ENCODE results near the gene OR2AE1. TPM values are rescaled to one million over a fixed set of nuclear protein-coding genes. Genes with fewer than 3 reads are reported as not detected.
"Not testable (repeated sequence)": the region's sequence is repeated elsewhere in the genome, so short reads cannot be mapped to it uniquely, and the experiment has no call there.

Gene OR2AE1
- total RNA-seq, 5 donors from 2014 or later (not counting 1 experiment from before 2014, with no cell fraction given), result 0.35 to 1.3 (median 1.0) TPM; not detected in 1

- H3K4me1 ChIP-seq (ENCODE audit: control insufficient read depth in 1 of 2, extremely low read depth in 1 of 2, insufficient read depth in 2 of 2, low read length in 2 of 2), result peaks cover 0 to 8% of the 10 kb centered on the region in 2 experiments
- no peak overlapping the region for H3K27ac ChIP-seq (ENCODE audit: low read length)
- POLR2A ChIA-PET, result no interaction called here
- no peaks in the 10 kb centered on the region for H3K27me3 Mint-ChIP-seq
- H3K27me3 ChIP-seq (replicated peaks in 1 of 2; ENCODE audit: control insufficient read depth in 2 of 2, extremely low read depth in 1 of 2, insufficient read depth in 2 of 2, low read length in 1 of 2), result no peaks in the 10 kb centered on the region
- no peak overlapping the region for H3K4me3 Mint-ChIP-seq
- ATAC-seq (replicated peaks in 1 of 4) (no peak), DNase-seq (no peak)
- H3K36me3 ChIP-seq (ENCODE audit: control insufficient read depth in 2 of 2, extremely low read depth in 1 of 2, insufficient read depth in 1 of 2, low read length in 1 of 2), result peaks cover 0 to 18% of the 10 kb centered on the region in 2 donors
- peaks cover 47% of the 10 kb centered on the region for H3K36me3 Mint-ChIP-seq
- CTCF ChIA-PET, result no interaction called here
- no peaks in the 10 kb centered on the region for H3K9me3 ChIP-seq
- peaks cover 0 to 6% (median 6%) of the 10 kb centered on the region in 3 donors for H3K4me1 Mint-ChIP-seq
- H3K9me3 Mint-ChIP-seq, result peaks cover 0 to 7% (median 6%) of the 10 kb centered on the region in 3 donors
- no peak overlapping the region for H3K4me3 ChIP-seq (ENCODE audit: control insufficient read depth in 1 of 2, extremely low read depth in 1 of 2, low read length in 1 of 2)
- peak overlapping the region in 1 of 2 donors; percentile 16 for H3K27ac Mint-ChIP-seq
Measured at GRCh38 chr7:99894738-99895137, 17.9 kb upstream of the OR2AE1 start.

DNA sequence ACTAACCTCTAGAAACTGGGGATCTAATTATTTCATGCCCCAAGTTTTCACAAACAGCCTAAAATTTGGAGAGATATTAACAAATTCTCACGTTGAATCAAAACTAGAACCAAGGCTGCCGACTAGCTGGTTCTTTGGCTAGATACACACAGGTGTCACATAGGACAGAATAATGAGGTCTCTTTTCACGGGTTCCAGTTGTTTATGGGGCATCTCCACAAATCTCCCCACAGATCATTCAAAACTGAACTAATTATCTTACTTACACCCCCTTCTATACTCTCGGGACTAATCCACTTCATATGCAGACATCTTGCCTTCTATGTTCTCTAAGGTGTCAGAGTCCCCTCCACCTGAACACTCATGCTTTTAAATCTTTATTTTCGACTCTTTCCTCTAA lies 16.4 kb upstream of the OR2AE1 start:
- Mint-ChIP-seq H3K9me3 (peaks cover 0 to 7% (median 6%) of the 10 kb centered on the region in 3 donors), H3K27ac (peak overlapping the region in 1 of 2 donors; percentile 24), H3K4me3 (no peak overlapping the region), H3K4me1 (peaks cover 0 to 6% (median 6%) of the 10 kb centered on the region in 3 donors), H3K36me3 (peaks cover 44% of the 10 kb centered on the region), H3K27me3 (no peaks in the 10 kb centered on the region)
- Histone ChIP-seq H3K27ac (ENCODE audit: low read length) (no peak overlapping the region), H3K4me1 (ENCODE audit: control insufficient read depth in 1 of 2, extremely low read depth in 1 of 2, insufficient read depth in 2 of 2, low read length in 2 of 2) (peaks cover 0 to 7% of the 10 kb centered on the region in 2 experiments), H3K9me3 (no peaks in the 10 kb centered on the region), H3K4me3 (ENCODE audit: control insufficient read depth in 1 of 2, extremely low read depth in 1 of 2, low read length in 1 of 2) (no peak overlapping the region), H3K36me3 (ENCODE audit: control insufficient read depth in 2 of 2, extremely low read depth in 1 of 2, insufficient read depth in 1 of 2, low read length in 1 of 2) (peaks cover 3 to 16% of the 10 kb centered on the region in 2 donors), H3K27me3 (replicated peaks in 1 of 2; ENCODE audit: control insufficient read depth in 2 of 2, extremely low read depth in 1 of 2, insufficient read depth in 2 of 2, low read length in 1 of 2) (no peaks in the 10 kb centered on the region)
- POLR2A ChIA-PET, result no interaction called here
- WGBS (ENCODE audit: insufficient coverage), result 62% methylated on average over 5 of the region's 5 CpGs
- DNase-seq (no peak), ATAC-seq (replicated peaks in 1 of 4) (no peak)
- CTCF ChIA-PET, result interaction anchor here in 1 of 2 donors (0.7 kb wide), 1 partner anchor 868 kb away, joined by 4 read pairs; no protein-coding TSS in a partner anchor

DNA sequence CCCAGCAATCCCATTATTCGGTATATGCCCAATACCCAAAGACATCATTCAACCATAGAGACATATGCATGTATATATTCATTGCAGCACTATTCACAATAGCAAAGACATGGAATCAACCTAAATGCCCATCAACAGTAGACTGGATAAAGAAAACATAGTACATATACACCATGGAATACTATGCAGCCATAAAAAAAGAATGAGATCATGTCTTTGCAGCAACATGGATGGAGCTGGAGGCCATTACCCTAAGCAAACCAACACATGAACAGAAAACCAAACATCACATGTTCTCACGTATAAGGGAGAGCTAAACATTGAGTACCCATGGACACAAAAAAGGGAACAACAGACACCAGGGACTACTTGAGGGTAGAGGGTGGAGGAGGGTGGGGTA lies 13.5 kb upstream of the OR2AE1 start:
- H3K4me1 Mint-ChIP-seq; DNase-seq; H3K27me3 ChIP-seq (replicated peaks in 1 of 2; ENCODE audit: control insufficient read depth in 2 of 2, extremely low read depth in 1 of 2, insufficient read depth in 2 of 2, low read length in 1 of 2); H3K9me3 ChIP-seq; H3K4me3 Mint-ChIP-seq; CTCF ChIA-PET; H3K27ac Mint-ChIP-seq; H3K9me3 Mint-ChIP-seq; H3K4me1 ChIP-seq (ENCODE audit: control insufficient read depth in 1 of 2, extremely low read depth in 1 of 2, insufficient read depth in 2 of 2, low read length in 2 of 2); H3K27ac ChIP-seq (ENCODE audit: low read length); H3K4me3 ChIP-seq (ENCODE audit: control insufficient read depth in 1 of 2, extremely low read depth in 1 of 2, low read length in 1 of 2); ATAC-seq (replicated peaks in 1 of 4); H3K27me3 Mint-ChIP-seq: not testable (repeated sequence)
- H3K36me3 Mint-ChIP-seq, result peaks cover 37% of the 10 kb centered on the region
- H3K36me3 ChIP-seq (ENCODE audit: control insufficient read depth in 2 of 2, extremely low read depth in 1 of 2, insufficient read depth in 1 of 2, low read length in 1 of 2), result peaks cover 3 to 16% of the 10 kb centered on the region in 2 donors
- POLR2A ChIA-PET, result interaction anchor here in 1 of 2 donors (0.6 kb wide), 1 partner anchor 52 kb away, joined by 3 read pairs; no protein-coding TSS in a partner anchor
- whole genome bisulfite sequencing (ENCODE audit: insufficient coverage), result no CpG with 5 or more reads among the region's 2 CpGs

DNA sequence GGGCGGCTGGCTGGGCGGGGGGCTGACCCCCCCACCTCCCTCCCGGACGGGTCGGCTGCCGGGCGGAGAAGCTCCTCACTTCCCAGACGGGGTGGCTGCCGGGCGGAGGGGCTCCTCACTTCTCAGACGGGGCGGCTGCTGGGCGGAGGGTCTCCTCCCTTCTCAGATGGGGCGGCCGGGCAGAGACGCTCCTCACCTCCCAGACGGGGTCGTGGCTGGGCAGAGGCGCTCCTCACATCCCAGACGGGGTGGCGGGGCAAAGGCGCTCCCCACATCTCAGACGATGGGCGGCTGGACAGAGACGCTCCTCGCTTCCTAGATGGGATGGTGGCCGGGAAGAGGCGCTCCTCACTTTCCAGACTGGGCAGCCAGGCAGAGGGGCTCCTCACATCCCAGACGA lies 11.5 kb upstream of the OR2AE1 start:
- H3K4me1 ChIP-seq (ENCODE audit: control insufficient read depth in 1 of 2, extremely low read depth in 1 of 2, insufficient read depth in 2 of 2, low read length in 2 of 2); H3K9me3 Mint-ChIP-seq; CTCF ChIA-PET; H3K9me3 ChIP-seq; POLR2A ChIA-PET; H3K4me3 ChIP-seq (ENCODE audit: control insufficient read depth in 1 of 2, extremely low read depth in 1 of 2, low read length in 1 of 2); ATAC-seq (replicated peaks in 1 of 4); H3K27me3 Mint-ChIP-seq; H3K27me3 ChIP-seq (replicated peaks in 1 of 2; ENCODE audit: control insufficient read depth in 2 of 2, extremely low read depth in 1 of 2, insufficient read depth in 2 of 2, low read length in 1 of 2); DNase-seq; H3K27ac ChIP-seq (ENCODE audit: low read length); H3K4me1 Mint-ChIP-seq; H3K27ac Mint-ChIP-seq; H3K4me3 Mint-ChIP-seq: not testable (repeated sequence)
- 65% methylated on average over 4 of the region's 29 CpGs for WGBS (ENCODE audit: insufficient coverage)
- peaks cover 44% of the 10 kb centered on the region for H3K36me3 Mint-ChIP-seq
- peaks cover 3 to 16% of the 10 kb centered on the region in 2 donors for H3K36me3 ChIP-seq (ENCODE audit: control insufficient read depth in 2 of 2, extremely low read depth in 1 of 2, insufficient read depth in 1 of 2, low read length in 1 of 2)

DNA sequence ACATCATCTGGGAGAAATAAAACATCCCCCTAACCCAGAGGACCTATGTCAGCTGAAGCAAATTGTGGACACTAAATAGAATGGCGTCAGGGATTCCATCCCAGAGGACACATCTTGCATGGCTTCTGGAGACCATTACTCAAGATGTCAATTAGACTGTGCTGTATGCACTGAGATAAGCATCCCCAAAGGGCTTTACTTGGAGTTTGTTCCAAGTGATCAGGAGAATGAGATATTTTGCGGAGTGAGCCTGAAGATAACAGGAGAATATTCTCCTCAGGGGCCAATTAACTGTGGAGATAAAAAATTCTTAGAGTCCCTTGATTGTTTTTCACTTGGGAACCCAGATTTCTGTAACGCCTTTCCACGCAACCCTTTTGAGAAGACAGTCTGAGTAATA lies 4.5 kb upstream of the OR2AE1 start:
- 100% methylated on average over 1 of the region's 4 CpGs for WGBS (ENCODE audit: insufficient coverage)

GRCh38 chr7:99876491-99876890 lies 342 bp downstream of the OR2AE1 start:
- Histone ChIP-seq H3K4me1 (ENCODE audit: control insufficient read depth in 1 of 2, extremely low read depth in 1 of 2, insufficient read depth in 2 of 2, low read length in 2 of 2) (no peaks in the 10 kb centered on the region), H3K27ac (ENCODE audit: low read length) (no peak overlapping the region), H3K36me3 (ENCODE audit: control insufficient read depth in 2 of 2, extremely low read depth in 1 of 2, insufficient read depth in 1 of 2, low read length in 1 of 2) (no peaks in the 10 kb centered on the region), H3K27me3 (replicated peaks in 1 of 2; ENCODE audit: control insufficient read depth in 2 of 2, extremely low read depth in 1 of 2, insufficient read depth in 2 of 2, low read length in 1 of 2) (no peaks in the 10 kb centered on the region), H3K9me3 (no peaks in the 10 kb centered on the region), H3K4me3 (ENCODE audit: control insufficient read depth in 1 of 2, extremely low read depth in 1 of 2, low read length in 1 of 2) (no peak overlapping the region)
- H3K27me3 Mint-ChIP-seq, result no peaks in the 10 kb centered on the region
- ChIA-PET POLR2A (no interaction called here), CTCF (no interaction called here)
- no peak overlapping the region for H3K27ac Mint-ChIP-seq
- no peak for ATAC-seq (replicated peaks in 1 of 4)
- peaks cover 0 to 4% (median 0%) of the 10 kb centered on the region in 3 donors for H3K9me3 Mint-ChIP-seq
- no peak for DNase-seq
- 89% methylated on average over 3 of the region's 5 CpGs for WGBS (ENCODE audit: insufficient coverage)
- H3K4me3 Mint-ChIP-seq, result no peak overlapping the region
- H3K4me1 Mint-ChIP-seq, result peaks cover 0 to 23% (median 0%) of the 10 kb centered on the region in 3 donors
- H3K36me3 Mint-ChIP-seq, result peaks cover 29% of the 10 kb centered on the region

More for the DNA sequence above, 4.5 kb upstream of the OR2AE1 start:
- Mint-ChIP-seq H3K4me1 (peaks cover 0 to 16% (median 0%) of the 10 kb centered on the region in 3 donors), H3K27me3 (no peaks in the 10 kb centered on the region), H3K9me3 (no peaks in the 10 kb centered on the region), H3K36me3 (peaks cover 27% of the 10 kb centered on the region), H3K4me3 (no peak overlapping the region), H3K27ac (no peak overlapping the region)
- Histone ChIP-seq H3K9me3 (no peaks in the 10 kb centered on the region), H3K4me1 (ENCODE audit: control insufficient read depth in 1 of 2, extremely low read depth in 1 of 2, insufficient read depth in 2 of 2, low read length in 2 of 2) (no peaks in the 10 kb centered on the region), H3K27ac (ENCODE audit: low read length) (no peak overlapping the region), H3K27me3 (replicated peaks in 1 of 2; ENCODE audit: control insufficient read depth in 2 of 2, extremely low read depth in 1 of 2, insufficient read depth in 2 of 2, low read length in 1 of 2) (no peaks in the 10 kb centered on the region), H3K36me3 (ENCODE audit: control insufficient read depth in 2 of 2, extremely low read depth in 1 of 2, insufficient read depth in 1 of 2, low read length in 1 of 2) (no peaks in the 10 kb centered on the region), H3K4me3 (ENCODE audit: control insufficient read depth in 1 of 2, extremely low read depth in 1 of 2, low read length in 1 of 2) (no peak overlapping the region)
- ATAC-seq (replicated peaks in 1 of 4) (no peak), DNase-seq (no peak)
- ChIA-PET CTCF (no interaction called here), POLR2A (no interaction called here)

- Mint-ChIP-seq H3K4me3 (no peak overlapping the region), H3K36me3 (peaks cover 8% of the 10 kb centered on the region), H3K4me1 (peaks cover 0 to 7% (median 0%) of the 10 kb centered on the region in 3 donors), H3K27ac (no peak overlapping the region), H3K27me3 (peaks cover 10 to 24% of the 10 kb centered on the region in 2 donors), H3K9me3 (peaks cover 0 to 4% (median 4%) of the 10 kb centered on the region in 3 donors)
- ChIA-PET CTCF (no interaction called here), POLR2A (no interaction called here)
- Histone ChIP-seq H3K27me3 (replicated peaks in 1 of 2; ENCODE audit: control insufficient read depth in 2 of 2, extremely low read depth in 1 of 2, insufficient read depth in 2 of 2, low read length in 1 of 2) (peaks cover 0 to 2% of the 10 kb centered on the region in 2 experiments), H3K36me3 (ENCODE audit: control insufficient read depth in 2 of 2, extremely low read depth in 1 of 2, insufficient read depth in 1 of 2, low read length in 1 of 2) (no peaks in the 10 kb centered on the region), H3K4me3 (ENCODE audit: control insufficient read depth in 1 of 2, extremely low read depth in 1 of 2, low read length in 1 of 2) (no peak overlapping the region), H3K27ac (ENCODE audit: low read length) (no peak overlapping the region), H3K4me1 (ENCODE audit: control insufficient read depth in 1 of 2, extremely low read depth in 1 of 2, insufficient read depth in 2 of 2, low read length in 2 of 2) (no peaks in the 10 kb centered on the region), H3K9me3 (no peaks in the 10 kb centered on the region)
- ATAC-seq (replicated peaks in 1 of 4) (no peak), DNase-seq (no peak)
- no CpG with 5 or more reads among the region's 1 CpG for WGBS (ENCODE audit: insufficient coverage)
Measured at GRCh38 chr7:99868246-99868645, 8.6 kb downstream of the OR2AE1 start.
